Activated CD4-positive, alpha-beta memory T cell treated with anti-CD3 and anti-CD28 coated beads, Interleukin-2, amount 10 ng/mL, durations not matched to agents 7 days and 5 days (primary cell): ENCODE measurements around the gene GTF2IRD1. TPM values are rescaled to one million over a fixed set of nuclear protein-coding genes. Genes with fewer than 3 reads are reported as not detected.
"Not testable (repeated sequence)": the region's sequence is repeated elsewhere in the genome, so short reads cannot be mapped to it uniquely, and the experiment has no call there.

Experiments
- CTCF ChIA-PET: fragments of 350-600 bp; sonication (Branson Sonifier 250); formaldehyde crosslinking; loops from one replicate; lab custom pipeline; 2021; ENCODE audit warnings: antibody characterized with exemption, inconsistent platforms; lab: Charles Lee
- POLR2A ChIA-PET: fragments of 350-600 bp; sonication (Branson Sonifier 250); formaldehyde crosslinking; loops from one replicate; lab custom pipeline; 2021; ENCODE audit warnings: antibody characterized with exemption; lab: Charles Lee
- DNase-seq: peaks from one replicate; pipeline ENCODE4 v3.0.0-alpha.2; 2020
- H3K27ac Mint-ChIP-seq: one replicate; pipeline ENCODE4 v1.8.0; 2021; ENCODE audit warnings: mild to moderate bottlenecking, mixed read lengths
- H3K27me3 Mint-ChIP-seq: one replicate; pipeline ENCODE4 v1.8.0; 2021; ENCODE audit warnings: mixed read lengths
- H3K36me3 Mint-ChIP-seq: one replicate; pipeline ENCODE4 v1.8.0; 2021; ENCODE audit warnings: low read depth, mixed read lengths
- H3K4me1 Mint-ChIP-seq: one replicate; pipeline ENCODE4 v1.8.0; 2021; ENCODE audit warnings: mixed read lengths
- H3K4me3 Mint-ChIP-seq: one replicate; pipeline ENCODE4 v1.8.0; 2021; ENCODE audit warnings: mild to moderate bottlenecking, mixed read lengths
- H3K9me3 Mint-ChIP-seq: one replicate; pipeline ENCODE4 v1.8.0; 2021; ENCODE audit warnings: mixed read lengths
- total RNA-seq, 2 experiments: library from RNA; stranded (reverse); gene quantifications; one replicate each; pipeline ENCODE4 v1.2.3, GENCODE V29; 2021

GTF2IRD1 gene
- total RNA-seq, 2 experiments from 2014 or later, result 4.0 to 4.6 TPM

- POLR2A ChIA-PET, result no interaction called here
- no peak overlapping the region for H3K4me3 Mint-ChIP-seq
- H3K27ac Mint-ChIP-seq, result no peak overlapping the region
- CTCF ChIA-PET, result no interaction called here
- no peak for DNase-seq
- H3K27me3 Mint-ChIP-seq, result peaks cover 4% of the 10 kb centered on the region
- no peaks in the 10 kb centered on the region for H3K9me3 Mint-ChIP-seq
- no peaks in the 10 kb centered on the region for H3K4me1 Mint-ChIP-seq
- H3K36me3 Mint-ChIP-seq, result no peaks in the 10 kb centered on the region
Observed at GRCh38 chr7:74479066-74479781, 25.5 kb downstream of the GTF2IRD1 start.

- no peak for DNase-seq
- H3K27ac Mint-ChIP-seq, result no peak overlapping the region
- no peak overlapping the region for H3K4me3 Mint-ChIP-seq
- H3K9me3 Mint-ChIP-seq, result no peaks in the 10 kb centered on the region
- H3K36me3 Mint-ChIP-seq, result no peaks in the 10 kb centered on the region
- ChIA-PET POLR2A (no interaction called here), CTCF (no interaction called here)
- no peaks in the 10 kb centered on the region for H3K4me1 Mint-ChIP-seq
- peaks cover 4% of the 10 kb centered on the region for H3K27me3 Mint-ChIP-seq
Observed at GRCh38 chr7:74479961-74480829, 26.5 kb downstream of the GTF2IRD1 start.

GRCh38 chr7:74480861-74481417 lies 27.2 kb downstream of the GTF2IRD1 start:
- Mint-ChIP-seq H3K27me3 (peaks cover 4% of the 10 kb centered on the region), H3K4me3 (no peak overlapping the region), H3K36me3 (no peaks in the 10 kb centered on the region), H3K27ac (no peak overlapping the region), H3K4me1 (no peaks in the 10 kb centered on the region), H3K9me3 (no peaks in the 10 kb centered on the region)
- ChIA-PET CTCF (no interaction called here), POLR2A (no interaction called here)
- no peak for DNase-seq

- H3K4me3 Mint-ChIP-seq, result no peak overlapping the region
- CTCF ChIA-PET, result no interaction called here
- no peaks in the 10 kb centered on the region for H3K4me1 Mint-ChIP-seq
- H3K36me3 Mint-ChIP-seq, result no peaks in the 10 kb centered on the region
- H3K27me3 Mint-ChIP-seq, result peaks cover 4% of the 10 kb centered on the region
- no peak for DNase-seq
- H3K27ac Mint-ChIP-seq, result no peak overlapping the region
- no peaks in the 10 kb centered on the region for H3K9me3 Mint-ChIP-seq
- POLR2A ChIA-PET, result no interaction called here
Observed at GRCh38 chr7:74481458-74482196, 27.9 kb downstream of the GTF2IRD1 start.

DNA sequence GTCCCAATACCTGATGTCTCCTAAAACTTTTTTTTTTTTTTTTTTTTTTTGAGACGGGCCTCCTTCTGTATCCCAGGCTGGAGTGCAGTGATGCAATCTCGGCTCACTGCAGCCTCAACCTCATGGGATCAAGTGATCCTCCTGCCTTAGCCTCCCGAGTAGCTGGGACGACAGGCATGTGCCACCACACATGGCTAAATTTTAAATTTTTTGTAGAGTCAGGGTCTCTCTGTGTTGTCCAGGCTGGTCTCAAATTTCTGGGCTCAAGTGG lies 28.4 kb downstream of the GTF2IRD1 start:
- no peaks in the 10 kb centered on the region for H3K36me3 Mint-ChIP-seq
- no peaks in the 10 kb centered on the region for H3K4me1 Mint-ChIP-seq
- ChIA-PET POLR2A (no interaction called here), CTCF (no interaction called here)
- H3K9me3 Mint-ChIP-seq, result no peaks in the 10 kb centered on the region
- H3K27ac Mint-ChIP-seq, result no peak overlapping the region
- peaks cover 4% of the 10 kb centered on the region for H3K27me3 Mint-ChIP-seq
- no peak for DNase-seq
- H3K4me3 Mint-ChIP-seq, result no peak overlapping the region

DNA sequence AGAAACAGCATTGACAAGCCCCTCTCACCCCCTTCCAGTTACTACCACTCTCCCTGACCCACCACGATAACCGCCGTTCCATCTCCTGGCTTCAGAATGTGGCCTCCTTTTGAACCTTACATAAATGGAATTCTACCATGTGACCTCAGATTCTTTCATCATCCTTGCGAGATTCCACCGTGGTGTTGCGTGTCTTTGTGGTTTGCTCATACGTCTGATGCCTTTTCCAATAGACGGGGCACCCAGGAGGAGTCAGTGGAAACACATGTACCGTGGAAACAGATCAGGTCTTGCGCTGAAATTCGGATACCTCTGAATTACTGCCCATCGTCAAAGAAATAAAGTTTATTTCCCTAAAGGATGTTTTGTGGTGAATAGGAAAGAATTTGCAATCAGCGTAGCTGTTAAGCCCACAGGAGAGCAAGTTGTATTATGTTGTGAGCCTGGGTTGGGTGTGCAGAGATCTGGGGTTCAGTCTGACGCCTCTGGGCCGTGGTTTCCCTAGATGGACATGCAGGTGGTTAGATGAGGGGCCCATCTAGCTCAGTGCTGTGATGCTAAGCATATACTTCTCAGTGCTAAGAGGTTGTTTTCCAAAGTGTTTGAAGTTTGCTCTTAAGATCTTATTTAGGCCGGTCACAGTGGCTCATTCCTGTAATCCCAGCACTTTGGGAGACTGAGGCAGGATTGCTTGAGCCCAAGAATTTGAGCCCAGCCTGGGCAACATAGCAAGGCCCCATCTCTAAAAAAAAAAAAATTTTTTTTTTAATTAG lies 29.1 kb downstream of the GTF2IRD1 start:
- Mint-ChIP-seq H3K27ac (no peak overlapping the region), H3K27me3 (peaks cover 4% of the 10 kb centered on the region), H3K9me3 (no peaks in the 10 kb centered on the region), H3K4me1 (no peaks in the 10 kb centered on the region), H3K4me3 (no peak overlapping the region), H3K36me3 (no peaks in the 10 kb centered on the region)
- CTCF ChIA-PET, result no interaction called here
- DNase-seq, result no peak
- POLR2A ChIA-PET, result no interaction called here

DNA sequence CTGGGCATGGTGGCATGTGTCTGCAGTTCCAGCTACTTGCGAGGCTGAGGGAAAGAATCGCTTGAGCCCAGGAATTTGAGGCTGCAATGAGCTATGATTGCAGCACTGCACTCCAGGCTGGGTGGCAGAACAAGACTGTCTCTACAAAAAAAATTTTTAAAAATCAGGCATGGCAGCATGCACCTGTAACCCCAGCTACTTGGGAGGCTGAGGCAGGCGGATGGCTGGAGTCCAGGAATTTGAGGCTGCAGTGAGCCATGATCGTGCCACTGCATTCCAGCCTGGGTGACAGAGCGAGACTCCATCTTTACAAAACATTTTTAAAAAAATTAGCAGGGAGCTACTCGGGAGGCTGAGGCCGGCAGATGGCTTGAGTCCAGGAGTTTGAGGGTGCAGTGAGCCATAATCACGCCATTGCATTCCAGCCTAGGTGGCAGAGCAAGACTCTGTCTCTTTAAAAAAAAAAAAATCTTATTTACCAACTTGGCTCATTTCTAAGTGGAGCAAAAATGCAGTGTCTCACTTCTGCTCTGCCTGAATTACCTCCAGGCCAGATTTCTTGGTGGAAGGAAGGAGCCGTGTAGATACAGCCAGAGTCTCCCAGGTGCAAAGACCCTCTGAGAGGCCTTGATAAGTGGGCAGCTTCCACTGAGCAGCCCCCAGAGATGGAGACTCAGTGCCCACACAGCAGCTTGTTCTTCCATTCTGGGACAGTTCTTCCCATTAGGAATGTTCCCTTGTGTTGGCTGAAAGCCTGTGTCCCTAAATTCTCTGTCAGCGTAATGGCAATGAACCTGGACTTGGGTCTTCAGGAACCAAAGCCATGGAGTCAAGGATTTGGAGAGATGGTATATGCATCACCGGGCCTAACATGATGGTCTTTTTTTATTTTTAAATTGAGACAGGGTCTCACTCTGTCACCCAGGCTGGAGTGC lies 30.0 kb downstream of the GTF2IRD1 start:
- Mint-ChIP-seq H3K4me3 (no peak overlapping the region), H3K27me3 (peaks cover 2% of the 10 kb centered on the region), H3K4me1 (no peaks in the 10 kb centered on the region), H3K9me3 (no peaks in the 10 kb centered on the region), H3K27ac (no peak overlapping the region), H3K36me3 (no peaks in the 10 kb centered on the region)
- DNase-seq, result no peak
- POLR2A ChIA-PET, result no interaction called here
- CTCF ChIA-PET, result no interaction called here

GRCh38 chr7:74485611-74486010 lies 31.9 kb downstream of the GTF2IRD1 start:
- DNase-seq, result no peak
- no peak overlapping the region for H3K4me3 Mint-ChIP-seq
- H3K36me3 Mint-ChIP-seq, result no peaks in the 10 kb centered on the region
- H3K4me1 Mint-ChIP-seq, result no peaks in the 10 kb centered on the region
- ChIA-PET POLR2A (no interaction called here), CTCF (no interaction called here)
- H3K27ac Mint-ChIP-seq, result no peak overlapping the region
- H3K9me3 Mint-ChIP-seq, result no peaks in the 10 kb centered on the region
- H3K27me3 Mint-ChIP-seq, result peaks cover 2% of the 10 kb centered on the region

DNA sequence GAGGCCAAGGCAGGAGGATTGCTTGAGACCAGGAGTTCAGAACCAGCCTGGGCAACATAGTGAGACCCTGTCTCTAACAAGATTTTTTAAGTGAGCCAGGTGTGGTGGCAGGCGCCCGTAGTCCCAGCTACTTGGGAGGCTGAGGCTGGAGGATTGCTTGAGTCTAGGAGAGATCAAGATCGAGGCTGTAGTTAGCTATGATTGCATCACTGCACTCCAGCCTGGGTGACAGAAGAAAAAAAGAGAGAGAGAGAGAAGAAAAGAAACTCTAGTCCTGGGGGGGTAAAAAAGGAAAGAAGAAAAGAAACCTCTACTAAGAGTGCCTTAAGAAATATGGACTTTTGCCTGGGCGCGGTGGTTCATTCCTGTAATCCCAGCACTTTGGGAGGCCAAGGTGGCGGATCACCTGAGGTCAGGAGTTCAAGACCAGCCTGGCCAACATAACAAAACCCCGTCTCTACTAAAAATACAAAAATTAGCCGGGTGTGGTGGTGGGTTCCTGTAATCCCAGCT lies 34.9 kb downstream of the GTF2IRD1 start:
- H3K27ac Mint-ChIP-seq, H3K36me3 Mint-ChIP-seq, H3K4me3 Mint-ChIP-seq, H3K27me3 Mint-ChIP-seq, H3K9me3 Mint-ChIP-seq, CTCF ChIA-PET, DNase-seq, H3K4me1 Mint-ChIP-seq, POLR2A ChIA-PET: not testable (repeated sequence)

- Mint-ChIP-seq H3K27me3 (no peaks in the 10 kb centered on the region), H3K36me3 (no peaks in the 10 kb centered on the region), H3K27ac (no peak overlapping the region), H3K9me3 (no peaks in the 10 kb centered on the region), H3K4me3 (no peak overlapping the region), H3K4me1 (no peaks in the 10 kb centered on the region)
- ChIA-PET CTCF (no interaction called here), POLR2A (no interaction called here)
- DNase-seq, result no peak
Observed at GRCh38 chr7:74489997-74490945, 36.6 kb downstream of the GTF2IRD1 start.

GRCh38 chr7:74491490-74491889 lies 37.8 kb downstream of the GTF2IRD1 start:
- H3K36me3 Mint-ChIP-seq, DNase-seq, H3K27ac Mint-ChIP-seq, H3K9me3 Mint-ChIP-seq, POLR2A ChIA-PET, H3K4me1 Mint-ChIP-seq, H3K4me3 Mint-ChIP-seq, H3K27me3 Mint-ChIP-seq: not testable (repeated sequence)
- CTCF ChIA-PET, result interaction anchor here (0.6 kb wide), 1 partner anchor 284 kb away, joined by 3 read pairs; no protein-coding TSS in a partner anchor
